Panc1 (cell line): ENCODE measurements around the gene ABAT. TPM values are rescaled to one million over a fixed set of nuclear protein-coding genes. Genes with fewer than 3 reads are reported as not detected.

Source experiments
- ATAC-seq: fragments of 200-7000 bp; cut with Tn5 transposase; 2 replicates; pipeline ENCODE4 v1.9.1; 2020; ENCODE audit warnings: mild to moderate bottlenecking, moderate library complexity
- BruUV-seq: library from RNA; stranded (reverse); fragments of 400-500 nt; replicated peaks from 2 replicates; lab custom pipeline; 2021; lab: Mats Ljungman, UMichigan
- CTCF ChIA-PET: fragments of 300-600 bp; sonication (Branson Sonifier 250); formaldehyde crosslinking; loops from one replicate; lab custom pipeline; 2022; ENCODE audit warnings: antibody characterized with exemption; lab: Charles Lee
- POLR2A ChIA-PET: fragments of 300-600 bp; sonication (Branson Sonifier 250); formaldehyde crosslinking; loops from one replicate; lab custom pipeline; 2022; ENCODE audit warnings: antibody characterized with exemption; lab: Charles Lee
- DNase-seq: peaks from one replicate; pipeline ENCODE4 v3.0.0-alpha.2; 2010; ENCODE audit warnings: low read depth, low spot score
- H3K27ac ChIP-seq: 2 replicates; pipeline ENCODE4 v1.5.1; 2011; ENCODE audit warnings: mild to moderate bottlenecking, low read length, inconsistent platforms
- H3K27me3 ChIP-seq: fragments of 200-500 bp; sonication (Bioruptor generic); 2 replicates; pipeline ENCODE4 v1.6.0; 2014; ENCODE audit warnings: low read length, inconsistent platforms; ENCODE audit not compliant: control insufficient read depth, insufficient read depth
- H3K36me3 ChIP-seq: fragments of 200-500 bp; sonication (Bioruptor generic); 2 replicates; pipeline ENCODE4 v1.5.1; 2014; ENCODE audit warnings: inconsistent platforms, mild to moderate bottlenecking, low read length, moderate library complexity; ENCODE audit not compliant: control insufficient read depth, insufficient read depth
- H3K4me1 ChIP-seq: 2 replicates; pipeline ENCODE4 v1.5.1; 2011; ENCODE audit warnings: inconsistent platforms, mild to moderate bottlenecking, low read length, moderate library complexity; ENCODE audit not compliant: control insufficient read depth, insufficient read depth
- H3K4me3 ChIP-seq, 2 experiments: 2 replicates each; pipeline ENCODE4 v1.5.1; 2011 to 2012; ENCODE audit warnings: low read depth in 2 of 2, low read length in 2 of 2, mild to moderate bottlenecking in 2 of 2, inconsistent platforms in 1 of 2, moderate library complexity in 1 of 2
- H3K9me3 ChIP-seq: fragments of 200-500 bp; sonication (Bioruptor generic); 2 replicates; pipeline ENCODE4 v1.5.1; 2014; ENCODE audit warnings: low read depth, mild to moderate bottlenecking, inconsistent platforms, low read length, moderate library complexity; ENCODE audit not compliant: control insufficient read depth, insufficient read depth
- POLR2AphosphoS5 ChIP-seq: IDR thresholded peaks from 2 replicates; pipeline ENCODE4 v1.6.1; 2012; ENCODE audit warnings: mild to moderate bottlenecking, low read depth, low read length, moderate library complexity
- SIN3A ChIP-seq: IDR thresholded peaks from 2 replicates; pipeline ENCODE4 v1.6.1; 2012; ENCODE audit warnings: low read depth, mild to moderate bottlenecking, low read length, moderate library complexity, borderline replicate concordance; ENCODE audit not compliant: insufficient read depth
- TCF7L2 ChIP-seq: IDR thresholded peaks from 2 replicates; pipeline ENCODE4 v1.6.1; 2011; ENCODE audit warnings: mild to moderate bottlenecking, low read depth, low read length, inconsistent platforms
- in situ Hi-C: cut with HindIII; loops from 2 replicates; pipeline ENCODE4 v1.10.0; 2016; ENCODE audit warnings: low sequenced_read_pairs, low pct_unique_long_range_greater_than_20kb
- intact Hi-C: fragments of 100-400 bp; cut with micrococcal nuclease; formaldehyde crosslinking; loops from one replicate; pipeline ENCODE4 v1.10.0; 2022; ENCODE audit not compliant: unreplicated experiment
- total RNA-seq: library from RNA; stranded (reverse); gene quantifications from one replicate; pipeline ENCODE4 v1.2.1, GENCODE V29; 2021; ENCODE audit not compliant: unreplicated experiment
- TF ChIP-seq, protein P1 (sequence below): fragments of 450-650 bp; IDR thresholded peaks from 2 replicates; pipeline ENCODE4 v1.5.1; 2017; ENCODE audit warnings: mild to moderate bottlenecking
- TF ChIP-seq, protein P2 (sequence below), 2 experiments: IDR thresholded peaks; 2 replicates each; pipeline ENCODE4 v1.6.1; 2011 to 2012; ENCODE audit warnings: low read depth in 2 of 2, control low read depth in 1 of 2, low read length in 1 of 2, mild to moderate bottlenecking in 1 of 2, moderate library complexity in 1 of 2; ENCODE audit not compliant: insufficient read depth in 1 of 2

Gene ABAT
- total RNA-seq, 1 experiment from 2014 or later = 0.77 TPM

DNA sequence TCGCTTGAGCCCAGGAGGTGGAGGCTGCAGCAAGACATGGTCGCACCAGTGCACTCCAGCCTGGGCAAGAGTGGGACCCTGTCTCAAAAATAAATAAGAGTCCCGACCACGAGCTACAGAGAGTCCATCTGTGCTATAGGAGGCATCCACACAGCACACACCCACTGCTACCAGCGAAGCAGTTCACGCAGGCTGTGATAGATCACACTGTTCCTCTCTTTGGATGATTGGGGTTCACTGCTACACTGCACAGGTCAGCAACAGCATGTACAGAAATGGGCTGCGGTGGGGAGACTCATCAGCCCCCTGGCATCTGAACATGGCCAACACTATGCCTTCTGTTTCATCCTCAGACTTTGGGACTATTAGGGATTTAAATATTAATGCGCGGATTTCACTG is 157.0 kb downstream of the ABAT start:
- POLR2A ChIA-PET = no interaction called here
- BruUV-seq = no TSS peak
- Histone ChIP-seq H3K36me3 (peaks cover 23% of the 10 kb centered on the region), H3K9me3 (no peaks in the 10 kb centered on the region), H3K4me3 (no peak overlapping the region), H3K4me1 (no peaks in the 10 kb centered on the region), H3K27me3 (no peaks in the 10 kb centered on the region), H3K27ac (no peak overlapping the region)
- in situ Hi-C loops (no loop called here), intact Hi-C loops (no loop called here)
- ATAC-seq = 0 out of 2 replicates have a peak, but pooled peaks have one; percentile 57
- CTCF ChIA-PET = no interaction called here
- TF ChIP-seq POLR2AphosphoS5 (no peak), SIN3A (no peak), TCF7L2 (no peak)
- TF ChIP-seq, protein P1, sequence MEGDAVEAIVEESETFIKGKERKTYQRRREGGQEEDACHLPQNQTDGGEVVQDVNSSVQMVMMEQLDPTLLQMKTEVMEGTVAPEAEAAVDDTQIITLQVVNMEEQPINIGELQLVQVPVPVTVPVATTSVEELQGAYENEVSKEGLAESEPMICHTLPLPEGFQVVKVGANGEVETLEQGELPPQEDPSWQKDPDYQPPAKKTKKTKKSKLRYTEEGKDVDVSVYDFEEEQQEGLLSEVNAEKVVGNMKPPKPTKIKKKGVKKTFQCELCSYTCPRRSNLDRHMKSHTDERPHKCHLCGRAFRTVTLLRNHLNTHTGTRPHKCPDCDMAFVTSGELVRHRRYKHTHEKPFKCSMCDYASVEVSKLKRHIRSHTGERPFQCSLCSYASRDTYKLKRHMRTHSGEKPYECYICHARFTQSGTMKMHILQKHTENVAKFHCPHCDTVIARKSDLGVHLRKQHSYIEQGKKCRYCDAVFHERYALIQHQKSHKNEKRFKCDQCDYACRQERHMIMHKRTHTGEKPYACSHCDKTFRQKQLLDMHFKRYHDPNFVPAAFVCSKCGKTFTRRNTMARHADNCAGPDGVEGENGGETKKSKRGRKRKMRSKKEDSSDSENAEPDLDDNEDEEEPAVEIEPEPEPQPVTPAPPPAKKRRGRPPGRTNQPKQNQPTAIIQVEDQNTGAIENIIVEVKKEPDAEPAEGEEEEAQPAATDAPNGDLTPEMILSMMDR = no peak
- TF ChIP-seq, protein P2, sequence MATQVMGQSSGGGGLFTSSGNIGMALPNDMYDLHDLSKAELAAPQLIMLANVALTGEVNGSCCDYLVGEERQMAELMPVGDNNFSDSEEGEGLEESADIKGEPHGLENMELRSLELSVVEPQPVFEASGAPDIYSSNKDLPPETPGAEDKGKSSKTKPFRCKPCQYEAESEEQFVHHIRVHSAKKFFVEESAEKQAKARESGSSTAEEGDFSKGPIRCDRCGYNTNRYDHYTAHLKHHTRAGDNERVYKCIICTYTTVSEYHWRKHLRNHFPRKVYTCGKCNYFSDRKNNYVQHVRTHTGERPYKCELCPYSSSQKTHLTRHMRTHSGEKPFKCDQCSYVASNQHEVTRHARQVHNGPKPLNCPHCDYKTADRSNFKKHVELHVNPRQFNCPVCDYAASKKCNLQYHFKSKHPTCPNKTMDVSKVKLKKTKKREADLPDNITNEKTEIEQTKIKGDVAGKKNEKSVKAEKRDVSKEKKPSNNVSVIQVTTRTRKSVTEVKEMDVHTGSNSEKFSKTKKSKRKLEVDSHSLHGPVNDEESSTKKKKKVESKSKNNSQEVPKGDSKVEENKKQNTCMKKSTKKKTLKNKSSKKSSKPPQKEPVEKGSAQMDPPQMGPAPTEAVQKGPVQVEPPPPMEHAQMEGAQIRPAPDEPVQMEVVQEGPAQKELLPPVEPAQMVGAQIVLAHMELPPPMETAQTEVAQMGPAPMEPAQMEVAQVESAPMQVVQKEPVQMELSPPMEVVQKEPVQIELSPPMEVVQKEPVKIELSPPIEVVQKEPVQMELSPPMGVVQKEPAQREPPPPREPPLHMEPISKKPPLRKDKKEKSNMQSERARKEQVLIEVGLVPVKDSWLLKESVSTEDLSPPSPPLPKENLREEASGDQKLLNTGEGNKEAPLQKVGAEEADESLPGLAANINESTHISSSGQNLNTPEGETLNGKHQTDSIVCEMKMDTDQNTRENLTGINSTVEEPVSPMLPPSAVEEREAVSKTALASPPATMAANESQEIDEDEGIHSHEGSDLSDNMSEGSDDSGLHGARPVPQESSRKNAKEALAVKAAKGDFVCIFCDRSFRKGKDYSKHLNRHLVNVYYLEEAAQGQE (IDR thresholded peaks at IDR 0.05; ENCODE audit: insufficient read depth in 1 of 2, low read depth in 2 of 2, low read length in 1 of 2) = no peak
- no peak for DNase-seq

DNA sequence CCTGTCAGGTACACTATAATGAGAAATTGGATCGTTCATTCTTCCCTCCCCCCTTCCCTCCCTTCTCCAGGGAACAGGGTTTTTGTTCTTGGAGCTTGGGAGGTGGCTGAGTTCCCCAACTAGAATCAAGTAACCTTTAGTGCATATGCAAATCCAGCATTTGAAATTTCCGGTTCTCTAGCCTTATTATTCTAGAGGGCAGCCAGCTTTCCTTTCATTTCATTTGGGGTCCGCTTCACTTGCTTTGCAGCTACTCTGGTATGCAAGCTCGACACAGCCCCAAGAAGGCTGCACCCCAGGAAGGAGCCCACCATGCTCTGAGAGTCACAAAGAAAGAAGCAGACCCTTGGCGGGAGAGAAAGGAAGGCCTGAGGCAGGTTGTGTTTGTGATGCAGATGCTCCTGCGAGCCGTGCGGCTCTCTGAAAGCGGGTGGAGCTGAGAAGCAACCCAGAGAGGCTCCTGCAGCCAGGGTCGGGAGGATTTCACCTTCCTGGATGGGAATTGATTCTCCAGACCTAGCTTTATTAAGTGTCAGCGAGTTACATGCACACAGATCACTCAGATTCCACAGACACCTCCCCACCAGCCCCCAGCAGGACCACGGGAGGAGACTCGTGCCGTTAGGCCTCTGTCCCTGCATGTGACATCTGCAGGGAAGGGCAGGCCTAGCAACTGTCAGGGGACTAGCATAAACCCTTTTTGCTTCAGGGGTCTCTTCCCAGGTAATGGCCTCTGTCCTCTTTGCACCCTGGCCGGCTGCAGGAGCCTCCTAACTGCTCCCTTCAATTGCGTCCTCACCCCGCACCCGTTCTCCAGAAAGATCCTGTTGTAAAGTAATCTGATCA is 157.7 kb downstream of the ABAT start:
- POLR2A ChIA-PET = no interaction called here
- Histone ChIP-seq H3K4me1 (no peaks in the 10 kb centered on the region), H3K4me3 (no peak overlapping the region), H3K27me3 (no peaks in the 10 kb centered on the region), H3K36me3 (peaks cover 17% of the 10 kb centered on the region), H3K27ac (no peak overlapping the region), H3K9me3 (no peaks in the 10 kb centered on the region)
- CTCF ChIA-PET = no interaction called here
- in situ Hi-C loops (no loop called here), intact Hi-C loops (no loop called here)
- DNase-seq (no peak), ATAC-seq (0 out of 2 replicates have a peak, but pooled peaks have one; percentile 29)
- BruUV-seq = no TSS peak
- no peak for TF ChIP-seq SIN3A
- TF ChIP-seq TCF7L2 = no peak
- TF ChIP-seq, protein P2 (IDR thresholded peaks at IDR 0.05; ENCODE audit: insufficient read depth in 1 of 2, low read depth in 2 of 2, low read length in 1 of 2) = no peak
- no peak for TF ChIP-seq POLR2AphosphoS5
- TF ChIP-seq, protein P1 = no peak
